Measurements from ENCODE around the gene SPTLC2. TPM values are rescaled to one million over a fixed set of nuclear protein-coding genes. Genes with fewer than 3 reads are reported as not detected.
"Not testable (repeated sequence)": the region's sequence is repeated elsewhere in the genome, so short reads cannot be mapped to it uniquely, and the experiment has no call there.

The SPTLC2 gene
- total RNA-seq, 1 experiment from 2014 or later, result 68.4 TPM

DNA sequence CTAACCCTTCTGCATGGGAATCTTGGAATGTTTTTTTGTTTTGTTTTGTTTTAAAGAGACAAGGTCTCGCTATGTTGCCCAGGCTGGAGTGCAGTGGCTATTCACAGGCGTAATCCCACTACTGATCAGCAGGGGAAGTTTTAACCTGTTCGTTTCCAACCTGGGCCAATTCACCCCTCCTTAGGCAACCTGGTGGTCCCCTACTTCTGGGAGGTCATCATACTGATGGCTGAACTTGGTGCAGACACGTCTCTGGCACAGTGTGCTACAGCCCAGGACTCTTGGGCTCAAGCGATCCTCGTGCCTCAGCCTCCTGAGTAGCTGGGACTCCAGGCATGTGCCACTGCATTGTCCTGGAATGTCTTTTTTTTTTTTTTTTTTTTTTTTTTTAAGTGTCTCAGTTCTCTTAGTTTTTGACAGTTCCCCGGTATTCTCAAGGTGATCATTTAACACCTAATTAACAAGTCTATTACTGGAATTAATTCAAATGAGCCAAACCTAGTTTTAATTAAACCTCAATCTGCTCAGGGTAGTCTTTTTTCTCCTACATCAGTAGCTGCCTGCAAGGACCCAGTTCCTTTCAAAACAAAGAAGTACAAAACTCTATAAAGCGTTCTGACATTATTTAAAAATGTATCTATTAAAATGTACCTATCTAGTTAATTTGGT lies 68.8 kb downstream of the SPTLC2 start:
- DNase-seq, result no peak
- ChIA-PET CTCF (no interaction called here), POLR2A (ENCODE audit: unreplicated experiment) (no interaction called here)
- Histone ChIP-seq H3K4me2 (no peak overlapping the region), H3F3A (ENCODE audit: insufficient read depth, low read depth) (peaks cover 4% of the 10 kb centered on the region; the same call in 1 of the 2 replicates), H3K79me2 (ENCODE audit: low read depth) (no peaks in the 10 kb centered on the region), H3K4me3 (no peak overlapping the region), H3K4me1 (replicated peaks; ENCODE audit: insufficient read depth) (no peaks in the 10 kb centered on the region), H3K9me2 (ENCODE audit: insufficient read depth) (no peaks in the 10 kb centered on the region), H3K27ac (no peak overlapping the region), H3K27me3 (ENCODE audit: insufficient read depth, low read depth) (no peaks in the 10 kb centered on the region), H2AFZ (no peak overlapping the region), H4K20me1 (ENCODE audit: insufficient read depth) (peaks cover 4% of the 10 kb centered on the region; the same call in 1 of the 2 replicates), H3K9me3 (ENCODE audit: insufficient read depth, low read depth) (no peaks in the 10 kb centered on the region), H3K36me3 (ENCODE audit: low read depth) (peaks cover 35% of the 10 kb centered on the region; the same call in 1 of the 2 replicates)
- intact Hi-C loops (cut with micrococcal nuclease; ENCODE audit: unreplicated experiment), result no loop called here
- no TSS peak for BruUV-seq (replicated peaks)
- TF ChIP-seq EZH2 (IDR thresholded peaks at IDR 0.05; ENCODE audit: low read depth), result no peak
- TF ChIP-seq, protein P1, sequence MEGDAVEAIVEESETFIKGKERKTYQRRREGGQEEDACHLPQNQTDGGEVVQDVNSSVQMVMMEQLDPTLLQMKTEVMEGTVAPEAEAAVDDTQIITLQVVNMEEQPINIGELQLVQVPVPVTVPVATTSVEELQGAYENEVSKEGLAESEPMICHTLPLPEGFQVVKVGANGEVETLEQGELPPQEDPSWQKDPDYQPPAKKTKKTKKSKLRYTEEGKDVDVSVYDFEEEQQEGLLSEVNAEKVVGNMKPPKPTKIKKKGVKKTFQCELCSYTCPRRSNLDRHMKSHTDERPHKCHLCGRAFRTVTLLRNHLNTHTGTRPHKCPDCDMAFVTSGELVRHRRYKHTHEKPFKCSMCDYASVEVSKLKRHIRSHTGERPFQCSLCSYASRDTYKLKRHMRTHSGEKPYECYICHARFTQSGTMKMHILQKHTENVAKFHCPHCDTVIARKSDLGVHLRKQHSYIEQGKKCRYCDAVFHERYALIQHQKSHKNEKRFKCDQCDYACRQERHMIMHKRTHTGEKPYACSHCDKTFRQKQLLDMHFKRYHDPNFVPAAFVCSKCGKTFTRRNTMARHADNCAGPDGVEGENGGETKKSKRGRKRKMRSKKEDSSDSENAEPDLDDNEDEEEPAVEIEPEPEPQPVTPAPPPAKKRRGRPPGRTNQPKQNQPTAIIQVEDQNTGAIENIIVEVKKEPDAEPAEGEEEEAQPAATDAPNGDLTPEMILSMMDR (conservative IDR thresholded peaks at IDR 0.05), result peak; percentile 58; the same call in 1 of the 2 replicates

DNA sequence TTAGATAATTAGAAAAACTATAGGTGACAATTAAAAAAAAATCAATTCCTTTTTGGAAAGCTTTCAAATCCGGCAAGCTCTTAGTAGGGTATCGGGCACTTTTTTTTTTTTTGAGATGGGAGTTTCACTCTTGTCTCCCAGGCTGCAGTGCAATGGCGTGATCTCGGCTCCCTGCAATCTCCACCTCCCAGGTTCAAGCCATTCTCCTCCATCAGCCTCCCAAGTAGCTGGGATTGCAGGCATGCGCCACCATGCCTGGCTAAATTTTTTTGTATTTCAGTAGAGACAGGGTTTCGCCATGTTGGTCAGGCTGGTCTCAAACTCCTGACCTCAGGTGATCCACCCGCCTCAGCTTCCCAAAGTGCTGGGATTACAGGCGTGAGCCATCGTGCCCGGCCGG lies 71.3 kb downstream of the SPTLC2 start:
- H3K9me3 ChIP-seq (ENCODE audit: insufficient read depth, low read depth); H3F3A ChIP-seq (ENCODE audit: insufficient read depth, low read depth); H2AFZ ChIP-seq; H3K79me2 ChIP-seq (ENCODE audit: low read depth); H3K27ac ChIP-seq; H3K9me2 ChIP-seq (ENCODE audit: insufficient read depth); H3K4me3 ChIP-seq; BruUV-seq (replicated peaks); H3K27me3 ChIP-seq (ENCODE audit: insufficient read depth, low read depth); DNase-seq; H4K20me1 ChIP-seq (ENCODE audit: insufficient read depth); H3K4me1 ChIP-seq (replicated peaks; ENCODE audit: insufficient read depth); H3K4me2 ChIP-seq; intact Hi-C loops (cut with micrococcal nuclease; ENCODE audit: unreplicated experiment): not testable (repeated sequence)
- peaks cover 31% of the 10 kb centered on the region; the same call in 1 of the 2 replicates for H3K36me3 ChIP-seq (ENCODE audit: low read depth)
- POLR2A ChIA-PET (ENCODE audit: unreplicated experiment), result interaction anchor here (0.7 kb wide), 1 partner anchor 394 kb away, joined by 3 read pairs; no protein-coding TSS in a partner anchor
- CTCF ChIA-PET, result interaction anchor here (0.7 to 1.0 kb wide), 2 partner anchors 146 to 395 kb away, joined by 3 to 6 read pairs; no protein-coding TSS in a partner anchor

DNA sequence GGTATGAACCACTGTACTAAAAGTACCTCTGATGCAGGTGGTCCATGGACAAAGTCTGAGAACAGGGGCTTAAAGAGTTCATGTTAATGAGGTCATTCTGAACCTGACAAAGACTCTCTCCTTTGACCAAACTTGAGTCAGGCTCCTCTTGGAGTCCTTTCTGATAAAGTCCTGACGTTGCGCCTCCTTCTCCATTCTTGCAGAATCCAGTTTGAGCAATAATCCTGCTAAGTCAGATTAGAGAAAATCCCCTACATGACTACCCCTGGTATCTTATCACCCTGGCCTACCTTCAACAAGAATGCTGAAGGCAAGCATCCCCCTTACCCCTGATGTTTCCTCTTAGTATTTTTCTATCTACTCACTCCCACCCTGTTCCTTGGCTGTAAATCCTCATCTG lies 71.9 kb downstream of the SPTLC2 start:
- Histone ChIP-seq H3K36me3 (ENCODE audit: low read depth) (peaks cover 28% of the 10 kb centered on the region; the same call in 1 of the 2 replicates), H4K20me1 (ENCODE audit: insufficient read depth) (no peaks in the 10 kb centered on the region), H3F3A (ENCODE audit: insufficient read depth, low read depth) (no peaks in the 10 kb centered on the region), H2AFZ (no peak overlapping the region), H3K27me3 (ENCODE audit: insufficient read depth, low read depth) (no peaks in the 10 kb centered on the region), H3K27ac (no peak overlapping the region), H3K4me3 (no peak overlapping the region), H3K9me2 (ENCODE audit: insufficient read depth) (no peaks in the 10 kb centered on the region), H3K9me3 (ENCODE audit: insufficient read depth, low read depth) (no peaks in the 10 kb centered on the region), H3K4me1 (replicated peaks; ENCODE audit: insufficient read depth) (no peaks in the 10 kb centered on the region), H3K4me2 (no peak overlapping the region), H3K79me2 (ENCODE audit: low read depth) (no peaks in the 10 kb centered on the region)
- ChIA-PET POLR2A (ENCODE audit: unreplicated experiment) (no interaction called here), CTCF (interaction anchor here (0.7 kb wide), 1 partner anchor 147 kb away, joined by 6 read pairs; no protein-coding TSS in a partner anchor)
- DNase-seq, result no peak
- TF ChIP-seq, protein P1 (conservative IDR thresholded peaks at IDR 0.05), result no peak
- no peak for TF ChIP-seq EZH2 (IDR thresholded peaks at IDR 0.05; ENCODE audit: low read depth)
- BruUV-seq (replicated peaks), result no TSS peak
- intact Hi-C loops (cut with micrococcal nuclease; ENCODE audit: unreplicated experiment), result no loop called here

All from PC-9 (cell line).